ENCODE data around the gene CACNA2D2.
"Not testable (repeated sequence)": the region's sequence is repeated elsewhere in the genome, so short reads cannot be mapped to it uniquely, and the experiment has no call there.

Gene CACNA2D2

DNA sequence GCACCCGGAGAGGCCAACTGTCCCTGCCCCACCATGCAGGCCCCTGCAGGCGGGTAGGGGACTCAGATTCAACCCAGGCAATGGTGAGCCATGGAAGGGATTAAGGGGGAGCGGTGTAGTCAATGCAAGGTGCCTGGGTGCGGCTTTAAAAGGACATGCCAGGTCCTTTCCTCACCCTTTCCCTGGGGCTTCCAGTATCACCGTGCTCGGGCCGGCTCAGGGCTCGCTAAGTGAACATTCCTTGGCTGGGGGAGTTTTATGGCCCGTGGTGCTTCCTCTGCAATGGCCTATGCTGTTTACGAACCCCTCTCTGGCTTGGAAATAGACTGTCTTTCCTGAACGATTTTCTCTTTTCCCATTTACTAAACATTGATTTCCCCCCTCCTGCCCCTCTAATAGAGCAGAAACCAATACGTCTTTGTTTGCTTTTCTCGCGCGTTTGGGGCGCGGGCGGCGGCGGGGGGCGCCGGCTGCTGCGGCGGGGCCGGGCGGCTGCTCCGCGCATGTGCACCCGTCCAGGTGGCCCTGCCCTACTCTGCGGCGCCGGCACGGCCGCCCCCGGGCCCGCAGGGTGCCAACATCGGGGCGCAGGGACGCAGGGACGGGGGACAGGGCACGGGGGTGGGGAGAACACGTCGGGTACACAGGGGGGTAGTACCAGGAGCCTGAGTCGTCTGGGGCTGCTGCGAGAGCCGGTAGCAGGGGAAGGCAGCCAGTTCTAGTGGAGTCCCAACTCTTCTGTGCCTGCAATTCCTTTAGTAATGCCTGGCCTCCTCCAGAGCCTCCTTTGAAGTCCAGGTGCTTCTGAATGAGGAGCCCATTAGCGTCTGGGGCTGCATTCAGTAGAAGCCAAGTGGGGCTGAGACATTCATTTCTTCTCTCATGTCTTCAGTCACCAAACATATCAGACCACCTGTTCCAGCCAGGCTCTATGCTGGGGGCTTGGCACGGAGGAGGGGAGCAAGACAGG lies 26.9 kb upstream of the CACNA2D2 start:
- DNase-seq (ENCODE audit: low read depth) = no peak

DNA sequence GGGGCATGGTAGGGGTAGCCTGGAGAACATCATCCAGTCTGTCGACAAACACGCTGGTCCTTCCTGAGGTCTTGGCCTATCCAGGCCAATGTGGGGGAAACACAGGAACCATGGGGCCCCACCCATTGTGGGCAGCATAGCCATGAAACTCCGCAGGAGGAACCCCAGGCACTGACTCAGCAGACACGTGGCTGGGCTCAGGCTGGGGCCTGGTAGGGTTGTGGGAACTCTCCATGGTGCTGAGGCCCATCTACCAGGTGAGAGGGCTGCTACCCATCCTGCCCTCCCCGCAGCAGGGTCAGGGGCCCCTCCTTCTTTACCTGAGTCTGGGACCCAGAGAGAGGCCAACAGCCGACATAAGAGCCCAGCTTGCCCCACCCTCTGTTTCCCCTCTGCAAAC lies 22.6 kb upstream of the CACNA2D2 start:
- DNase-seq (ENCODE audit: low read depth) = no peak

DNA sequence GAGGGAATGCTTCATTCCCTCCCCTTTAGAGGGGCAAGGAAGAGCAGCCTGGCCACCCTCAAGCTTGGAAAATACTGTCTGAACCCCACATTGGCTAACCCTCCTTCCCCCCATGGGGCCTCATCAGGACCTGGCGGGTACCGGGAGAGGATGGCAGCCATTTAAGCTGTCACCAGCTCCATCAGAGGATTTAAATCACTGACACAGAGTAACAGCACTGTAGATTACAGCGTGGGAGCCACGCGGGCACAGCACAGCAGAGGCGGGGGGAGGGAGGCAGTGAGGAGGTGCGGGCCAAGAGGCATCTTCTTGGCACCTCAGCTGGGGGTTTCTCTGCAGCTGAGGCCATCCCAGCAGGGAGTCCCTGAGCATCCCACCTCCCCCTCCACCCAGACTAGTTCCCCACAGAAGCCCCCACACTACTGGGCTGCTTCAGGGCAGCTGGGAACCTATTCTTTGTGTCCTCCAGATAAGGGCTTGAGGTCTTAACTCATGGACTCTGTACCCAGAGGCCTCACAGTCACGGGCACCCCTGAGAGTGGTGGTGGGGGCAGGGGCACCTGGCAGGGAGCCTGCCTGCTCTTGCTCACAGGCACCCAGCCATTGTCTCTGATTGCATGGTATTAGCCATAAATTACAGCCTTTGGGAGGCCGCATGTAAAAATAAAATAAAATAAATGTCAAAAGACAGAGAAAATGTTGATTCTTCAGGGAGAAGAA lies 21.9 kb upstream of the CACNA2D2 start:
- DNase-seq (ENCODE audit: low read depth) = no peak

DNA sequence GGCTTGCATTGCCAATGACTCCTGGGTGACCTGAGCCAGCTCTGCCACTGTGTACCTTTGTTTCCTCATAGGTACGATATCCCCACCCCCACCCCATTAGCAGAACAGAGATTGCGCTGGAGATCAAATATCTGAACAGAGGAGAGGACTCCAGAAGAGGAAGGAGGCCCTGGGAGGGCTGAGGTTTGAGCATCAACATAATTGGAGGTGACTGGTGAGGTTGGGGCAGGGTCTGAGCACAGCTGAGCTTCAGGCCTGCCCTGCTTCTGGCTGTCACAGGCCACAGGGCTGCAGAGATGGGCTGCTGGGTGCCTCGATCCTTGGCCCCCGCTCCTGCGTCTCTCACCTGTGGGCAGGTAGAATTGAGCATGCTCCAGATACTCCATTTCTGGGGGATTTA lies 21.3 kb upstream of the CACNA2D2 start:
- no peak for DNase-seq (ENCODE audit: low read depth)

DNA sequence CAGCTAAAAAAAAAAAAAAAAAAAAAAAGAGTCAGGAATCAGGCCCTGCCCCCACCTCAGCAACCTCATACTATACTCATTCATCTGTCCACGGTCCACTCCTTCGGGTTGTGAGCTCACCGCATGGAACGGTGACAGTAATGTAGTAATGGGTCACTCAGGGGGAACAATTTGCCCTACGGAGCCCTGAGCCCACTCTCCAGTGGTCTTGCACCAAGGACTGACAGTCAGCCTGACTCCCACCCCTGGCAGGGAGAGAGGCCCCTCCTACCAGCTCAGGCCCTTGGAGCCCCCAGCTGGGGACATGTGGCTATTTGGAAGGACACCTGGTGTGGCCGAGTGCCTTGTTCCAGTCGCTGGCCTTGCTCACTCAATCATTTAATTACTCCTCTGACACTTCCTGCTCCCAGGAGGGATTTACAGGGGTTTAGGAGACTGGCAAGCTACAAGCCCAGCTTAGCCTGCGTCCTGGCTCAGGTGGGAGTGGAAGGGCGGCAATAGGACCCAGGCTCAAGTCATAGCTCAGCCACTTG lies 19.9 kb upstream of the CACNA2D2 start:
- no peak for DNase-seq (ENCODE audit: low read depth)

DNA sequence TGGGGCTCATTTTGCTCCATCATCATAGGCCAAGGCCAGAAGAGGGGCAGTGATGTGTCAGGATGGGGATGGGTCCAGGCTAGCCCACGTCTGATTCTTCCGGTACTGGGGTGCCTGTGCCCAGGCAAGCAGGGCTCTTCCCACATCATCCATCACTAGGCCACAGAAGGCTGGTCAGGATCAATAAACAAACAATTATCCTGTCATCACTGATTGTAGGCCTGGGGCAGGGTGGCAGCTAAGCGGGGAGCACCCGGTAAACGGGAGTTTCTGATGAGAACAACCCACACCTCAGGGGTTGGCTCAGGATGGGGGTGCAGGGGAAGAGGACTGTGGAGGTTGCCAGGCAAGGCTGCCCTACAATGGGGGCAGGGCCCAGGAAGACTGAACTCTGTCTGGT lies 18.1 kb upstream of the CACNA2D2 start:
- DNase-seq (ENCODE audit: low read depth) = no peak

DNA sequence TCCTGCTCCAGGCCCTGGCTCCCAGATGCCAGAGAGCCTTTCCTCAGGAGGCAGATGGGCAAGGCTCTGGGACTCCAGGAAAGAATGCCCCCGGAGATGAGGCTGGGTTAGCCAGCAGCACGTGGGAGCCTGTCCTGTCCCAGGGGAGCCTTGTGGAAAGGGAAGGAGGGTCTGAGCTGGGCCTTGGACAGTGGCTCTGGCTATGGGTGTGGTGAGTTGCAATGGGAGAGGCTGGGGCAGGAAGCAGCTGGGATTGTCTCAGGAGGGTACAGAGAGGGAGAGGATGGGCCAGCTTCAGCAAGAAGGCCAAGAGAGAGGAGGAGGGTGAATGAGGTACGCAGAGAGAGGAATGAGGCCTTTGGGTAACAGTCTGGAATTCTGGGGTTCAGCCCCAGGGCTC lies 17.4 kb upstream of the CACNA2D2 start:
- no peak for DNase-seq (ENCODE audit: low read depth)

DNA sequence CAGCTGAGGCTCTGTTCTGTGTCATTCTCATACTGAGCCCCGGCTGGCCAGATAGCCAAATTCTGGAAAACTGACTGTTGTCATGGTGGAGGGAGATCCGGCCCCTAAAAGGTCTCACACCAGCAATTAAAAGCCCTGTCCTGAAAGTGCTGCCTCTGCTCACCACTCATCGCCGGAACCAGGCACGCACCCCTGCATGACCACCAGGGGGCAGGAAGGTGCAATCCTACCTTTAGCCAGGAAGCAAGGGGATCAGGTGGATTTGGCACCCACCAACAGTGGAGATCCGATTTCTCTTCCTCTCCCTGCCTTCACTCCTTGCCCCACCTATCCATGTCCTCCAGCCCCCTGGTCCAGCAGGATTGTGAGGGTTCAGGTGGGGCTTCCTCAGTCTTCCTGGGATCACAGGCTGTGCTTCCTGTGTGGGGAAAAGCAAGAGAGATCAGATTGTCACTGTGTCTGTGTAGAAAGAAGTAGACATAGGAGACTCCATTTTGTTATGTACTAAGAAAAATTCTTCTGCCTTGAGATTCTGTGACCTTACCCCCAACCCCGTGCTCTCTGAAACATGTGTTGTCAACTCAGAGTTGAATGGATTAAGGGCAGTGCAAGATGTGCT lies 16.1 kb upstream of the CACNA2D2 start:
- DNase-seq (ENCODE audit: low read depth) = no peak

DNA sequence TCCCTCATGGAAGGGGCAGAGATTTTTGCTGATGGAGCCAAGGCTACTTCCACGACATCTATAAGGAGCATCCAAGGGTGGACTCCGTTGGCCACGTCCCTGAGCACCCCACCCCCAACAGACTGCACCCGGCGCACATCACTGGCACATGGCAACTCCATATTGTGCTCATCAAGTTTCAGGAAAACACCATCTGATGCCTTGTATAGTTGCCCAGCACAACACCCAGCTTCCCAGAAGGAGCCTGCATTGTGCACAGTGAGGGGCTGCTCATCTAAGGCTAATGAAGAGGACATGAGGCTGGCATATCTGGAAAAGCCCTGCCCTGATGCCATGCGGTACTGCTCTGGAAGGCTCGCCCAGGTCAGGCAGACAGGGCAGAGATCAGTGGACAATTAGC lies 15.0 kb upstream of the CACNA2D2 start:
- DNase-seq (ENCODE audit: low read depth) = no peak

DNA sequence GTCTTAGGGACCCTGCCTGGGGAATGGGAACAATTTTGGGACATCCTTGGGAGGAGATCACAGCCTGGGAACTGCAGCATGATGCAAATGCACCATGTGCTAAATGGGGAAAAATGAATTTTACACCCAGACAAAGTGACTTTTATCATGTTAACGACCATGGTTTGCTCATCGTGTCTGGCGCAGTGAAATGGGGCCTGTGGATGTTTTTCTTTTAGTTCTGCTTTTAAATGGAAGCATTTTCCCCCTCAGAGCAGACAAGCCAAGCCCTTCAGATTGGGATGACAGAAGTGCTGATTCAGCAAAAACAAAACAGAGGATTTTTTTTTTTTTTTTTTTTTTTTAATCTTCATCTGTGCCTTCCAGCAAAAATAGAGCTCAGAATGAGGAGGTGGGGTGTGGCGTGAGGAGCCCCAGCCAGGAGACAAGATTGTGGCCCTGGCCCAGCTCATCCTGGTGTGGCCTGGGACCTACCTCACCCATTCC lies 14.3 kb upstream of the CACNA2D2 start:
- DNase-seq (ENCODE audit: low read depth) = no peak

DNA sequence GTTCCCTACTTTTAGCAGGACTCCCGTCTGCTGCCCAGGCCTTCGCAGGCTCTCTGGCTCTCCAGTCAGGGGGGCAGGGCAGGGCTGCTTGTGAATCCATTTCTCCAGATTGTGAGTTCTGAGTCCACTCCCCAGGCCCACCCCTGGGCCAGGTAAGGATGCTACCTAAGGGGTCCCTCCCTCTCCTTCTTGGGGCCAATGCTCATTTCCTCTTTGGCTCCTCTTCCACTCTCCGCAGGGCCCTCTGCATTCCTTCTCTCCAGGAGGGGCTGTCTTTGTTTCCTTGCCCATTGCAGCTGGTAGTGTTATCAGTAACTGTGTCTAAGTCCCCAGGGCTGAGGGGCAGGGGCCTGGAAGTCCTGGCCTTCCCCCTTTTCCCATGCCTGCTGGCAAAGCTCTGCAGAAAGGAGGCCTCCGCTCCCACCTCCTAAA lies 13.0 kb upstream of the CACNA2D2 start:
- DNase-seq (ENCODE audit: low read depth) = no peak

DNA sequence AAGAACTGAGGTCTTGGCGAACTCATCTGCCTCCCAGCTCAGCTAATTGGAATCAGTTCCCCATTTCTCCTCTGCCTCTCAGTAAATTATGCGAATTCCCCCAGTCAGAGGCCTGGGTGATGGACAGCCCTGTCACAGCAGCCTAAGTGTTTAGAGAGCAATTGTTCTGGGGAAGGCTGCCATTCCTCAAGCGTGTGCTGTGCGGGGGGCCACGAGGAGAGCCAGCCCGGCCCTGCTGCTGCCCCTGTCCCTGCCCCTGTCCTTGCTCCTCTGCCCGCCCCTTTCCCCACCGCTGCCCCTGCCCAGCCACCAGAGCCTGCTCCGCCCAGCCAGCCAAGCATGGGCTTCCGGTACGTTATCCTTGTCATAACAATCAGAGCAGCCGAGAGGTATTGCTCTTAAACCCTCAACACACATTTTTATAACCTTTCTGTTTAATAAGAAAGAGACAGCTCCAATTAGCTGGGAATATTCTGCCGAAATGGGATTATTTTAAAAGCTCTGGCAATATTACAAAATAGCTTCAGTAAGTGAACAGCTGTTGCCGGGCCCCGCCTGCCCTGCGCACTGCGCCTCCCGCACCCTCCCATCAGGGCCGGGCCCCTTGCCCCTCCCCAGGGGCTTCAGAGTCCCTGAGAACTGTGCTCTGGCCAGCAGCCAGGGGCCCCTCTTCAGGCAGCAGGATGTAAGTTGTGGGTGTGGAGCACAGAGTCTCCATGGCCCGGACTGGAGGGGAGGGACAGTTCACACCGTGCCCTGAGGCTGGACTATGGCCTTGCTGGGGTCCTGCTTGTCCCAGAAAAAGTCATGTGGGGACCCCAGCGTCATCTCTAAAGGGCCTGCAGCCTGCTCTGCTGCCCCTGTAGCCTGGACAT lies 12.4 kb upstream of the CACNA2D2 start:
- no peak for DNase-seq (ENCODE audit: low read depth)

DNA sequence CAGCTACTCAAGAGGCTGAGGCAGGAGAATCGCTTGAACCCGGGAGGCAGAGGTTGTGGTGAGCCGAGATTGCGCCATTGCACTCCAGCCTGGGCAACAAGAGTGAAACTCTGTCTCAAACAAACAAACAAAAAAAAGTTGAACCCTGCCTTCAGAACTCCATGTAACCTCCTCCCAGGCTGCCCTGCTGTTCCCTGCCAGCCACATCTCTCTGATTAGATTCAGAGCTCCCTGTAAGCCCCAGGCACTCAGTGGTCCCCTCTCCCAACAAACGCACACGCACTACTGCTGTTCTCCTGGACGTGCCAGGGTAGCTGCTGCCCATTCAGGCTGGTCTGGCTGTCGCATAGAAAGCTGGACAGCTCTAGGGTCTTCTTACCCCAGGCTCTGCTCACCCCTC lies 9.5 kb upstream of the CACNA2D2 start:
- DNase-seq (ENCODE audit: low read depth) = not testable (repeated sequence)

DNA sequence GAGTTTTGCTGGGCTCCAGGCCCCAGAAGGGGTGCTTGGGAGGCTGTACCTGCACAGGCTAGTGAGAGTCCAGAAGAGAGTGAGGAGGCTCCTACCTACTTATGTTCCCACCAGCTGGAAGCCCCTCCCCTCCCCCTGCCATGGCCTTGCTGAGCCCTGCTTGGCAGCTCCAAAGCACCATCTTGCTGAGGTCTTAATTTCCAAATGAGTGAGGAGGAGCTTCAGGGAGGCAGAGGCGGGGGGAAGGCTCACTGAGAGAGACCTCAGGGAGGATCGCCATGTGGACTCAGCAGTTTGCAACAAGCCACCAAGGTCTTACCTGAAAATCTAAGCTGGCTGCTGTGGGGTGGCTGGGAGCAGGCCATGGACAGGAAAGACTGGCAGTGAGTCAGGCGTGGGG lies 8.7 kb upstream of the CACNA2D2 start:
- no peak for DNase-seq (ENCODE audit: low read depth)

DNA sequence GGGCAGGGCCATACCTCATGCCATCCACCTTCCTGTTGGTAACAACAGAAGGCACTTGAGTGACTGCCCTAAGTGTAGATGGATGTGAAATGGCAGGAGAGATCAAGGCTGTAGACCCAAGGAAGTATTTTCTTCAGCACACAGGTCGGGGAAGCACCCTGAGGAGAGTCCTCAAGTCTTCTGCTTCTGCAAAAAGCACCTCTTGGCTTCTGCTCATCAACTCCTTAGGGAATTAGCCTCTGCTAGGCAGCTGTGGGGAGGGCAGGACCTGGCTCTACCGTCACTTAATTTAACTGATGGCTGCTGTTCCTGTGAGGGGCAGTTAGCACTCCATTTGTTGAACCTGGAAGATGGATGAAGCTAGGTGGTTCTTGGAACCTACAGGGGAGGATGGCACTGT lies 6.9 kb upstream of the CACNA2D2 start:
- DNase-seq (ENCODE audit: low read depth) = no peak

DNA sequence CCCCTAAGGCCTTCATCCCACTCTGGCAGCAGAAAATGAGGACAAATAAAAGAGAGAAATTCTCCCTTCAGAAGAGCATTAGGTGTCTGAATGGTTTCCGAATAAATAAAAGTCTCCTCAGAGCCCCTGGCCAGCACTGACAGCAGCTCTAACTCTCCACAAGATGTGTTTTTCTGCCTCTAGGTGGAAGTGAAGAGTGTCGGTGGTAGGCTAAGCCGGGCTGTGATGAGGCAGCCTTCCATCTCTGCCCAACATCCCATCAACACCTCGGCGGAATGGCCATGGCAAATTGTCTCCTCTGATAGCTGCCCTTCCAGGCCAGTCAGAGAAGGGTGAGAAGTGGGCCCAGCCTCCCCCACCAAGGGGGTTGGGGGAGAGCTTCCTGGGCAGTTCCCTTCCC lies 6.3 kb upstream of the CACNA2D2 start:
- no peak for DNase-seq (ENCODE audit: low read depth)

DNA sequence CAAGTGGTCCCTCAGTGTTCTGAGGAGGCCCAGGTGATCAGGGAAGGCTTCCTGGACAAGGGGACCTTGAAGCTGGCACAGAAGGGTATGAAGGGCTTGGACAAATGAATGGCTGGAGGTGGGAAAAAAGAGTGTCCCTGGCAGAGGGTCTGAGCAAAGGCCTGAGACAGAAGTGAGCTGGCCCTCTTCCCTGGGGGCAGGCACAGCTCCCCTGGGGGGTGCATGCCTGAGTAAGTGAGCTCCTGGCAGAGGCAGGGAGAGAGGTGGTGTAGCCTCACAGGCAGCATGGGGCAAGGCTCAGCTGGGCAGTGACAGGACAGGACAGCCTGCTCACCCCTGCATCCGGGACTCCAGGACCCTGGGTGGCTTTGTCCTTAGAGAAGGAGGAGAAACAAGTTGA lies 5.4 kb upstream of the CACNA2D2 start:
- no peak for DNase-seq (ENCODE audit: low read depth)

DNA sequence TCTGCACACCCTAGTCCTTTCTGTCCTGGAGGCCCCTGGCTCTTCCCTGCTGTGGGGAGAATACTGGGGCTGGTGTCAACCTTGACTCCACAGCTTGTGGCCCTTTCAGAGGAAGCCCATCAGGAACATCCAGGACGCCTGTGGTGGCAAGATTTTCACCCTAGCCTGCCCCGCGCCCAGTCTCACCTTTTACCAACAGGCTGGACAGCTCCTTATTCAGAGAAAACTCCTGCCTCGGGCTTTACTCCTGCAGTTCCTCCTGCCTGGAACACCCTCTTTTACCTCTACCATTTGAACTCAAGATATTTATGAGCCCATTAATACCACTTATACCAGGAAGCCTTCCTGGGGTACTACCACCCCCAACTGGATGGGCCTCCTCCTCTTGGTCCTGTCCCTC lies 2.7 kb upstream of the CACNA2D2 start:
- no peak for DNase-seq (ENCODE audit: low read depth)

DNA sequence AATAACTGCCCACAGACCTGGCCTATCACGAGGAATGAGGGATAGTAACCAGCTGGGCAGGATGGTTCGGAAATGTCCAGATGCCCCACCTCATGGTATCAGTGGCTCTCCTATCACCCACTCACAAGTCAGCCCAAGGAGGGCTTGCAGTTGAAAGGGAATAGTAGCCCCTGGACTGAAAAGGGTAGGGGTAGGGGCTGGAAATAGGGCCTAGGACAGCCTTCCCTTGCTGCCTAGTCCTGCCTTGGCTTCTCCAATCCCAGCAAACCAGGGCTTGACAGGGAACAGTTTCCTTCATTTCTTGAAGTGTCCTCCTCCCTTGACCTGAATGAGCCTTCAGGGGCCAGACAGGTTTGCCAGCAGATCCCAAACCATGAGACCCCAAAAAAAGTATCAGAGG lies 1.2 kb upstream of the CACNA2D2 start:
- DNase-seq (ENCODE audit: low read depth) = no peak

DNA sequence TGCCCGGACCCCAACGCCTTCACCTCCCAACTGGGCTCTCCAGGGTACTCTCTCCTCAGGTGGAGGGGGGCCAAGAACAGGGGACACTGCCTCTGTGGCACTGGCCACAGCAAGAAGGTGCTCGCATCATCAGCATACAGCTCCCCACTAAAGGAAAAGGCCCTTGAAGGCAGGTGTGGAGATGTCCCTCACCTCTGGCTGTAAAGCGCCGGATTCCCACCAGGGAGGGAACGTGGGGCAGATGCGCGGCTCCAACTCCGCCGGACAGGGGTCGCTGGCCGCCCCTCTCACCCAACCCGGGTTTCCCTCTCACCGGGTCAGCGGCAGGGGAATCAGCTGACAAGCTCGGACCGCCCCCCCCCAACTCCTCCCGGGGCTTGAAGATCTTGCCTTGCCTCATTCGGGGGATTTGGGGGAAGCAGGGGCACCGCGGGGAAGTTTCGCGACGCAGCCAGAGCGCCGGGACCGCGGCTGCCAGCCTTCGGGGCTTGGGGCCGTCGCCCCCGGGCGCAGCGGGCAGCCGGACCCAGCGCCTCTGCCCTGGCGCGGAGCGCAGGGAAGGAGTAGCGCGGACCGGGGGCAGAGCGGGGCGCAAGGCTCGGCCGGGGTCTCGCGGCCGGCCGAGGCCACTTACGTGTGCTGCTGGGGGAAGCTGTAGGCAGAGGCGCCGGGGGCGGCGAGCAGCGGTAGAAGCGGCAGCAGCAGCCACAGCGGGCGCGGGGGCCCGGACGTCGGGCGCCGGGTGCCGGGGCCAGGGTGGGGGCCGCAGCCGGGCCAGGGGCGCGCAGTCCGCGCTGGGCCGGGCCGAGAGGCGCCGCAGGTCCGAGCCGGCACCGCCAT lies 630 bp downstream of the CACNA2D2 start:
- no peak for DNase-seq (ENCODE audit: low read depth)

DNA sequence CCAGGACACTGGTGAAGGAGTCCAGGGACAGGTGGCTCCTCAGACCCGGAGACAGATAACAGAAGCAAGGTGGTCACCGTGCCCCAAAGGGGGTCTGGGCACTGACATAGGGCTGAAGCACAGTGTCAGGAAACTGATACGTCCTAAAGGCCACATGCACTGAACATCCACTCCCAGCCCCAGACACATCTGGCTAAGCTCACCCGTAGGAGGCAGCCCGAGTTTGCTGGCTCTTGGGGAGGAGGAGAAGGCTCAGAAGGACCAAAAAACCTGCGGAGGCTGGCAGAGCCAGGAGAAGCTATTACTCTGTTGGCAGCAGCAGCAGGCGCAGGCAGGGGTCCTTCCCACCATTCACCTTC lies 1.2 kb downstream of the CACNA2D2 start:
- no peak for DNase-seq (ENCODE audit: low read depth)
